ENCODE data around the gene ALK.
A peak's percentile ranks its signal among the peaks of the same experiment; 100 is the strongest.

Gene ALK

GRCh38 chr2:29191817-29192216 is 729.6 kb downstream of the ALK start:
- DNase-seq (ENCODE audit: low read depth), result no peak

GRCh38 chr2:29189052-29189451 is 732.3 kb downstream of the ALK start:
- DNase-seq (ENCODE audit: low read depth), result no peak

GRCh38 chr2:29187926-29188325 is 733.5 kb downstream of the ALK start:
- peak; percentile 8 for DNase-seq (ENCODE audit: low read depth)

- no peak for DNase-seq (ENCODE audit: low read depth)
Observed at GRCh38 chr2:29186817-29187216, 734.6 kb downstream of the ALK start.

GRCh38 chr2:29184531-29184930 is 736.9 kb downstream of the ALK start:
- no peak for DNase-seq (ENCODE audit: low read depth)

GRCh38 chr2:29182920-29183319 is 738.5 kb downstream of the ALK start:
- no peak for DNase-seq (ENCODE audit: low read depth)

GRCh38 chr2:29182334-29182733 is 739.1 kb downstream of the ALK start:
- DNase-seq (ENCODE audit: low read depth), result no peak

- DNase-seq (ENCODE audit: low read depth), result no peak
Observed at GRCh38 chr2:29175338-29175737, 746.0 kb downstream of the ALK start.

- DNase-seq (ENCODE audit: low read depth), result no peak
Observed at GRCh38 chr2:29174937-29175336, 746.4 kb downstream of the ALK start.

GRCh38 chr2:29166242-29167039 is 754.9 kb downstream of the ALK start:
- no peak for DNase-seq (ENCODE audit: low read depth)

GRCh38 chr2:29165362-29166241 is 755.8 kb downstream of the ALK start:
- no peak for DNase-seq (ENCODE audit: low read depth)

- DNase-seq (ENCODE audit: low read depth), result no peak
Observed at GRCh38 chr2:29164091-29164846, 757.1 kb downstream of the ALK start.

- no peak for DNase-seq (ENCODE audit: low read depth)
Observed at GRCh38 chr2:29162204-29162928, 759.0 kb downstream of the ALK start.

- no peak for DNase-seq (ENCODE audit: low read depth)
Observed at GRCh38 chr2:29160184-29160583, 761.2 kb downstream of the ALK start.

GRCh38 chr2:29159125-29159524 is 762.3 kb downstream of the ALK start:
- DNase-seq (ENCODE audit: low read depth), result no peak

- DNase-seq (ENCODE audit: low read depth), result no peak
Observed at GRCh38 chr2:29157131-29157530, 764.3 kb downstream of the ALK start.

- no peak for DNase-seq (ENCODE audit: low read depth)
Observed at GRCh38 chr2:29155578-29155977, 765.8 kb downstream of the ALK start.

GRCh38 chr2:29154610-29155009 is 766.8 kb downstream of the ALK start:
- no peak for DNase-seq (ENCODE audit: low read depth)

- DNase-seq (ENCODE audit: low read depth), result no peak
Observed at GRCh38 chr2:29147963-29148362, 773.4 kb downstream of the ALK start.

- no peak for DNase-seq (ENCODE audit: low read depth)
Observed at GRCh38 chr2:29146197-29146596, 775.2 kb downstream of the ALK start.

- no peak for DNase-seq (ENCODE audit: low read depth)
Observed at GRCh38 chr2:29143657-29144056, 777.7 kb downstream of the ALK start.

Data from stromal cell of bone marrow (primary cell).